Dendritic cell treated with granulocyte-macrophage colony-stimulating factor and Interleukin-4, amounts not matched to agents 40 ng/mL and 50 ng/mL, for 4 days (primary cell): ENCODE measurements around the gene PIK3AP1.
"Not testable (repeated sequence)": the region's sequence is repeated elsewhere in the genome, so short reads cannot be mapped to it uniquely, and the experiment has no call there.

Source experiments
- H3K27ac Mint-ChIP-seq: one replicate; pipeline ENCODE4 v1.8.0; 2022; ENCODE audit warnings: mild to moderate bottlenecking, mixed read lengths
- H3K27me3 Mint-ChIP-seq: one replicate; pipeline ENCODE4 v1.8.0; 2022; ENCODE audit warnings: mild to moderate bottlenecking, mixed read lengths
- H3K36me3 Mint-ChIP-seq: one replicate; pipeline ENCODE4 v1.8.0; 2022; ENCODE audit warnings: low read depth, mixed read lengths
- H3K4me1 Mint-ChIP-seq: one replicate; pipeline ENCODE4 v1.8.0; 2022; ENCODE audit warnings: low read depth, mixed read lengths
- H3K4me3 Mint-ChIP-seq: one replicate; pipeline ENCODE4 v1.8.0; 2022; ENCODE audit warnings: mild to moderate bottlenecking, moderate library complexity, mixed read lengths
- H3K9me3 Mint-ChIP-seq: one replicate; pipeline ENCODE4 v1.8.0; 2022; ENCODE audit warnings: mixed read lengths
- intact Hi-C: fragments of 100-400 bp; cut with micrococcal nuclease; formaldehyde crosslinking; loops from one replicate; pipeline ENCODE4 v1.15.0; 2022

The PIK3AP1 gene

GRCh38 chr10:96584474-96584873 lies 135.8 kb downstream of the PIK3AP1 start:
- H3K4me3 Mint-ChIP-seq, result peak overlapping the region; percentile 30
- H3K27me3 Mint-ChIP-seq, result no peaks in the 10 kb centered on the region
- peaks cover 26% of the 10 kb centered on the region for H3K36me3 Mint-ChIP-seq
- peaks cover 36% of the 10 kb centered on the region for H3K4me1 Mint-ChIP-seq
- no peaks in the 10 kb centered on the region for H3K9me3 Mint-ChIP-seq
- no peak overlapping the region for H3K27ac Mint-ChIP-seq
- intact Hi-C loops, result loop anchor here (10.0 kb wide), 1 partner anchor 130 kb away; no protein-coding TSS in a partner anchor

GRCh38 chr10:96584035-96584434 lies 136.3 kb downstream of the PIK3AP1 start:
- H3K27ac Mint-ChIP-seq, result no peak overlapping the region
- no peaks in the 10 kb centered on the region for H3K9me3 Mint-ChIP-seq
- peaks cover 26% of the 10 kb centered on the region for H3K36me3 Mint-ChIP-seq
- intact Hi-C loops, result loop anchor here (10.0 kb wide), 1 partner anchor 131 kb away; no protein-coding TSS in a partner anchor
- peaks cover 37% of the 10 kb centered on the region for H3K4me1 Mint-ChIP-seq
- H3K4me3 Mint-ChIP-seq, result peak overlapping the region; percentile 26
- no peaks in the 10 kb centered on the region for H3K27me3 Mint-ChIP-seq

GRCh38 chr10:96579133-96579532 lies 141.2 kb downstream of the PIK3AP1 start:
- peaks cover 56% of the 10 kb centered on the region for H3K4me1 Mint-ChIP-seq
- H3K9me3 Mint-ChIP-seq, result no peaks in the 10 kb centered on the region
- H3K27me3 Mint-ChIP-seq, result no peaks in the 10 kb centered on the region
- H3K27ac Mint-ChIP-seq, result no peak overlapping the region
- peaks cover 30% of the 10 kb centered on the region for H3K36me3 Mint-ChIP-seq
- no peak overlapping the region for H3K4me3 Mint-ChIP-seq
- intact Hi-C loops, result no loop called here

- Mint-ChIP-seq H3K27me3 (no peaks in the 10 kb centered on the region), H3K36me3 (peaks cover 35% of the 10 kb centered on the region), H3K4me3 (no peak overlapping the region), H3K9me3 (no peaks in the 10 kb centered on the region), H3K27ac (no peak overlapping the region), H3K4me1 (peaks cover 56% of the 10 kb centered on the region)
- intact Hi-C loops, result no loop called here
These were observed 141.7 kb downstream of the PIK3AP1 start for GRCh38 chr10:96578633-96579032.

GRCh38 chr10:96578022-96578421 lies 142.3 kb downstream of the PIK3AP1 start:
- H3K9me3 Mint-ChIP-seq, result no peaks in the 10 kb centered on the region
- H3K36me3 Mint-ChIP-seq, result peaks cover 39% of the 10 kb centered on the region
- no peak overlapping the region for H3K4me3 Mint-ChIP-seq
- H3K27ac Mint-ChIP-seq, result no peak overlapping the region
- no peaks in the 10 kb centered on the region for H3K27me3 Mint-ChIP-seq
- H3K4me1 Mint-ChIP-seq, result peaks cover 53% of the 10 kb centered on the region
- intact Hi-C loops, result no loop called here

GRCh38 chr10:96577069-96577468 lies 143.2 kb downstream of the PIK3AP1 start:
- Mint-ChIP-seq H3K4me3 (no peak overlapping the region), H3K27ac (no peak overlapping the region), H3K9me3 (no peaks in the 10 kb centered on the region), H3K36me3 (peaks cover 43% of the 10 kb centered on the region), H3K4me1 (peaks cover 49% of the 10 kb centered on the region), H3K27me3 (no peaks in the 10 kb centered on the region)
- intact Hi-C loops, result no loop called here

GRCh38 chr10:96576277-96576980 lies 143.9 kb downstream of the PIK3AP1 start:
- intact Hi-C loops, result no loop called here
- peaks cover 42% of the 10 kb centered on the region for H3K4me1 Mint-ChIP-seq
- no peaks in the 10 kb centered on the region for H3K9me3 Mint-ChIP-seq
- no peaks in the 10 kb centered on the region for H3K27me3 Mint-ChIP-seq
- no peak overlapping the region for H3K27ac Mint-ChIP-seq
- H3K4me3 Mint-ChIP-seq, result no peak overlapping the region
- peaks cover 50% of the 10 kb centered on the region for H3K36me3 Mint-ChIP-seq

- H3K9me3 Mint-ChIP-seq, H3K27ac Mint-ChIP-seq, H3K4me3 Mint-ChIP-seq, H3K27me3 Mint-ChIP-seq, intact Hi-C loops: not testable (repeated sequence)
- peaks cover 39% of the 10 kb centered on the region for H3K4me1 Mint-ChIP-seq
- peaks cover 55% of the 10 kb centered on the region for H3K36me3 Mint-ChIP-seq
These were observed 145.8 kb downstream of the PIK3AP1 start for GRCh38 chr10:96574564-96574963.

GRCh38 chr10:96573036-96573435 lies 147.3 kb downstream of the PIK3AP1 start:
- peaks cover 29% of the 10 kb centered on the region for H3K4me1 Mint-ChIP-seq
- no peak overlapping the region for H3K27ac Mint-ChIP-seq
- H3K36me3 Mint-ChIP-seq, result peaks cover 68% of the 10 kb centered on the region
- no peaks in the 10 kb centered on the region for H3K9me3 Mint-ChIP-seq
- intact Hi-C loops, result no loop called here
- no peak overlapping the region for H3K4me3 Mint-ChIP-seq
- no peaks in the 10 kb centered on the region for H3K27me3 Mint-ChIP-seq

- Mint-ChIP-seq H3K9me3 (no peaks in the 10 kb centered on the region), H3K27me3 (no peaks in the 10 kb centered on the region), H3K27ac (no peak overlapping the region), H3K4me1 (peaks cover 35% of the 10 kb centered on the region), H3K36me3 (peaks cover 83% of the 10 kb centered on the region), H3K4me3 (no peak overlapping the region)
- intact Hi-C loops, result no loop called here
These were observed 149.0 kb downstream of the PIK3AP1 start for GRCh38 chr10:96570983-96571964.

GRCh38 chr10:96570511-96570910 lies 149.8 kb downstream of the PIK3AP1 start:
- H3K9me3 Mint-ChIP-seq, result no peaks in the 10 kb centered on the region
- H3K36me3 Mint-ChIP-seq, result peaks cover 82% of the 10 kb centered on the region
- H3K4me3 Mint-ChIP-seq, result no peak overlapping the region
- no peak overlapping the region for H3K27ac Mint-ChIP-seq
- H3K27me3 Mint-ChIP-seq, result no peaks in the 10 kb centered on the region
- peaks cover 36% of the 10 kb centered on the region for H3K4me1 Mint-ChIP-seq
- intact Hi-C loops, result no loop called here

GRCh38 chr10:96568402-96568801 lies 151.9 kb downstream of the PIK3AP1 start:
- H3K27me3 Mint-ChIP-seq, result no peaks in the 10 kb centered on the region
- H3K27ac Mint-ChIP-seq, result no peak overlapping the region
- intact Hi-C loops, result no loop called here
- H3K4me3 Mint-ChIP-seq, result no peak overlapping the region
- peaks cover 77% of the 10 kb centered on the region for H3K36me3 Mint-ChIP-seq
- no peaks in the 10 kb centered on the region for H3K9me3 Mint-ChIP-seq
- peaks cover 20% of the 10 kb centered on the region for H3K4me1 Mint-ChIP-seq

- H3K4me1 Mint-ChIP-seq, result peaks cover 16% of the 10 kb centered on the region
- no peak overlapping the region for H3K4me3 Mint-ChIP-seq
These were observed 154.5 kb downstream of the PIK3AP1 start for GRCh38 chr10:96565774-96566173.

More at GRCh38 chr10:96565774-96566173, 154.5 kb downstream of the PIK3AP1 start:
- intact Hi-C loops, result no loop called here
- Mint-ChIP-seq H3K36me3 (peaks cover 77% of the 10 kb centered on the region), H3K27ac (no peak overlapping the region), H3K27me3 (no peaks in the 10 kb centered on the region), H3K9me3 (no peaks in the 10 kb centered on the region)
